AG08396 (cell line): ENCODE data around the gene NOXA1.

Experiments
- DNase-seq: peaks from one replicate; pipeline ENCODE4 v3.0.0; 2012; ENCODE audit warnings: low spot score, mixed read lengths

Gene NOXA1

DNA sequence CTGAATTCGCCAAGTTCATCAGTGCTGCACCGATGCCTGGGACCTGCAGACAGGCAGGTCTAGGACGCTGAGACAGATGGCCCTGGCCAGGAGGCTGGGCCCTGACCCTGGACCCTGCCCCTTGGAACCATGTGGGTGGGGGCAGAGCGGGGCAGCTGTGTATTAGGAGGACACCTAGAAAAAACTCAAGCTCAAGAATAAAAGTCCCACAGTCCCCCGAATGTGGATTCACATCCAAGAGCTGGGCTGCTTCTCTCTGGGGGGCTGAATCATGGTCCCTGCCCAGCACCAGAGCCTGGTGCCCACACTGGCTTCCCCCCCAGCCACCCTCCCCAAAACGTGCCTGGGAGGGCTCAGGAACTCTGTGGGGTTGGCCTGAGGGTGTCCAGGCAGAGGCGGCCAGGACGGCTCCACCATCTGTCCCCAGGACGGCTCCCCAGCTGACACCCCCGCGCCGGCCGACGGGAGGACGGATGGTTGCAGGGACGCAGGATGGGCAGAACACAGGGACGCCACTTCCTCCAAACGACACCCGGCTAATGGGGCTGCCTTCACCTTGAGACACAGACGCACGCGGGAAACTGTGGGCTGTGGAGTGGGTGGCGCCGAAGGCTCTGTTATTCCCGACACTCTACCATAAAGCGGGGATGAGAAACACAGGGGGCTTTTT lies 35.2 kb upstream of the NOXA1 start:
- DNase-seq = no peak

- DNase-seq = no peak
Observed at GRCh38 chr9:137388589-137389427, 34.4 kb upstream of the NOXA1 start.

DNA sequence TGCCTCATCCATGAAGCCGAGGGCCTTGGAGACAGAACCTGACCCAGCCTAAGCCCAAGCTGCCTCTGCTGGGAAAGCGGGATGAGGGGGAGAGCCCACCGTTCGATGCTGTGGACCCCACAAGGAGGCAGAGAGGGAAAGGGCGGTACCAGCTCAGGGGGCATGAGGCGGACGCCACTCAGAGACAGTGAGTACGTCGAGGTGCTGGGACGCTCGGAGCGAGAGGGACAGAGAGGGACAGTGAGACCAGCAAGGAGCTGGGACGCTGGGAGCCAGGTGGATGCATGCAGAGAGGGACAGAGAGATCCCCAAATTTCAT lies 33.8 kb upstream of the NOXA1 start:
- DNase-seq = no peak

DNA sequence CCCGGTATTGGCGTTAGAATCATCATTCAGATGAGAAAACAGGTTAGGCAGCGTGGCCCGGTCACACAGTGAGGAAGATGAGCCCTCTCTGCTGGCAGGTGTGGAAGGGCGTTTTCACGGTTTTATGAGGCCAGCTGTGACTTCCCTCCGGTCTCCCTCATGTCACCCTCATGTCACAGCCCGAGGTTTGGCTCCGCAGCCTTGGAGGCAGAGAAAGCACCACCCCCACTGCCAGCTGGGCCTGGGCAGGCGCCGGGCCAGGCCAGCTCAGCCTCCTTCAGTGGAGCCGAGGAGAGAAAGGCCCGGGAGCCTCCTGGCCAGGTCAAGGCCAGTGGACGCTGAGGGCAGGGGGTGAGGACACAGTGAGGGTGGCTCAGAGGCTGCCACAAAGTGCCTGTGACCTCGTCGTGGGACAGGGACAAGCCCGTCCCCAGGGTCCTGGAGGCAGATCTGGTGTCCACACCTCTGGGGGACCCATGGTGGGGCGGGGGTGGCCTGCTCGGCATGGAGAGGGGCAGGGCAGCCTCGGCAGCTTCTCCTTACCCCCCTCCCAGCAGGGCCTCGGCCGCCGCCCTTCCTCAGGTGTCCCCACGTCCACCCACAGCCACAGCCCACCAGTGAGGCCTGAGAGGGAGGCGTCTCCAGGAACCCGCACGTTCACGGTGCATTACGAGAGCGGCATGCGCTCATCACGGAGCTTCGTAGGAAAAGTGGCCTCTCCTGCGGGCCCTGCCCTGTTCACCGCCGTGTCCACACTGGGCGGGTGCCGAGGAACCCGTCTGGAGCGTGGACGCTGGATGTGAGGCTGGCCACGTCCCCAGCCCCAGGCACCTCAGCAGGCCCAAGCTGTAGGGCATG lies 32.4 kb upstream of the NOXA1 start:
- DNase-seq = no peak

- DNase-seq = no peak
Observed at GRCh38 chr9:137391411-137391754, 31.8 kb upstream of the NOXA1 start.

- DNase-seq = no peak
Observed at GRCh38 chr9:137392232-137393007, 30.8 kb upstream of the NOXA1 start.

DNA sequence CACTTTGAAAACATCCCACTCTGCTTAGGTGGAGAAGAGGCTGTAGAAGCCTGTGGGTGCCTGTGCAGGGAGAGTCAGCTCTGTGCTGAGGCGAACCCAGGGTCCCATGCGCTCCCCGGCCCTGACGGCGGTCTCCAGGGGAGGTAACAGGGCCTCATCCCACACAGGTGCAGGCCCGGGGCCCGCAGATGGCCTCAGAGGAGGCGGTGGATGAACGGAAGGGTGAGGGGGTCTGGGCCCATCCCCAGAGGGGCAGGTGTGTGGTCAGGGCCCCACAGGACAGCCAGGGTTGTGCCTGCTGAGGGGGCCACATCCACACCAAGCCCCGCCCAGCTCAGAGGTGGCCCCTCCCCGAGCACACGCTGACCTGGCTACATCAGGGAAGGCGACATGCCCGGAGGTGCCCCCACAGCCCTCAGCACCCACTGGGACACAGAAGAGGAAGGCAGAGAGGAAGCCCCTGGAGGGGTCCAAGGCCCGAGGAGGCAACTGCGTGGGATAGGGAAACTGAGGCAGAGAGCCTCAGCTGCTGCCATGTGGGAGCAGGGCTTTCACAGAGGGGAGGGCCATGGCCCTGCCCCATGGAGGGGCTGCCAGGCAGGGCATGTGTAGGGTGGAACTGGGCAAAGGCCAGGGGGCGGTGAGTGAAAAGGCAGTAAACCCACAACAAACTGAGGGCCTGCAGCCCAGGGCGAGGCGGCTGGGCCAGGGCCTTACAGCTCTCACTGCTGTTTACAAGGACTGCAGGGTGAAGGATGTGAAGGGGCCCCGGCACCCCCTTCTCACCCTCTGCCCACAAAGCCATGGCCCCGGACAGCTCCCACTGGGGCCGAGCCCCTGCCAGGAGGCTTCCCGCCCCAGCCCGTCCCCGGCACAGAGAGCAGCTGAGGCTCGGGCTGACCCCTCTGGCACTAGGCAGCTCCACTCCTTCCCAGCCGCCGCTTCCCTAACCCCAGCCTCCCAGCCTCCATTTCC lies 29.7 kb upstream of the NOXA1 start:
- no peak for DNase-seq

GRCh38 chr9:137394866-137395665 lies 28.1 kb upstream of the NOXA1 start:
- DNase-seq = no peak

DNA sequence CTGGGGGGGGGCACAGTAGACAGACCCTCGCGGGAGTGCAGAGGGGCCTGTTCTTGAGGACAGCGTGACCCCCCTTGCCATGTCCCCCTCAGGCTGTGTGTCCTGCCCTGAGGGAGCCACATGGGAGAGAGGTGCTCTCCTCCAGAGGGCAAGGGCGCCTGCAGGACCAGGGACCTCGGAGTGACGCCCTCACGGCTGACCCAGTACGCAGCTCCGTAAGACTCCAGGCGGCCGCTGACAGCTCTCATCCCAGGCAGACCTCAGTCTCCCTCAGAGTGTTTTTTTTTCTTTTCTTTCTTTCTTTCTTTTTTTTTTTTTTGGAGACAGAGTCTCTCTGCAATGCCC lies 27.6 kb upstream of the NOXA1 start:
- no peak for DNase-seq

- DNase-seq = peak; percentile 78
Observed at GRCh38 chr9:137396227-137396626, 27.0 kb upstream of the NOXA1 start.

DNA sequence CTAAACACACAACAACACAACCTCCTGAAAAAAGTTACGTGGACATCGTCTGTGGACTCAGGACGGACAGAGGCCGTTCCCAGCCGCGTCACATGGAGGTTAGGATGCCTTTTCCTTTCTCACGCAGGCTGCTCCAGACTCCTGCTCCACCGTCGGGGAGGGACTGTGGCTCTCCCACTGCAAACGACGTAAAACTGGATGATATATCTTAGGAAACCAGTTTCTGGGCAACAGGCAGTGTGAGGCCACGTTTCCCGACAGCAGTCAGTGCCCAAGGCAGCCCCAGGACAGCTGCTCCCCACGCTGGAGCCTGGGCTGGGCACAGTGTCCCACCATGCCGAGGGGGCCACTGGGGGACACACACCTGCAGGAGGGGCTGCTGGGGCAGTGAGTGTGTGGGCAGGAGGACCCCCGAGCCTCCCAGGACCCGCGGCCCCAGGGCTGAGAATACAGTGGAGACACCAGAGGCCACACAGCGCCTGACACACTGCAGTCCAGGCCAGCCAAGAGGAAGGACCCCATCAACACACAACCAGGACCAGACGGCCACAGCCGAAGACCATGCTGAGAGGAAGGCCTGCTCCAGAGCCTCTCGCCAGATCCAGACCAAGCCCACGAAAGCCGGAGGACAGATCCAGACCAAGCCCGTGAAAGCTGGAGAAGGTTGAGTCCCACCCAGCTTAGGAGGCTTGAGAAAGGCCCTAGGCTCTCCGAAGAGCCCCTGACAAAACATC lies 26.4 kb upstream of the NOXA1 start:
- DNase-seq = no peak

DNA sequence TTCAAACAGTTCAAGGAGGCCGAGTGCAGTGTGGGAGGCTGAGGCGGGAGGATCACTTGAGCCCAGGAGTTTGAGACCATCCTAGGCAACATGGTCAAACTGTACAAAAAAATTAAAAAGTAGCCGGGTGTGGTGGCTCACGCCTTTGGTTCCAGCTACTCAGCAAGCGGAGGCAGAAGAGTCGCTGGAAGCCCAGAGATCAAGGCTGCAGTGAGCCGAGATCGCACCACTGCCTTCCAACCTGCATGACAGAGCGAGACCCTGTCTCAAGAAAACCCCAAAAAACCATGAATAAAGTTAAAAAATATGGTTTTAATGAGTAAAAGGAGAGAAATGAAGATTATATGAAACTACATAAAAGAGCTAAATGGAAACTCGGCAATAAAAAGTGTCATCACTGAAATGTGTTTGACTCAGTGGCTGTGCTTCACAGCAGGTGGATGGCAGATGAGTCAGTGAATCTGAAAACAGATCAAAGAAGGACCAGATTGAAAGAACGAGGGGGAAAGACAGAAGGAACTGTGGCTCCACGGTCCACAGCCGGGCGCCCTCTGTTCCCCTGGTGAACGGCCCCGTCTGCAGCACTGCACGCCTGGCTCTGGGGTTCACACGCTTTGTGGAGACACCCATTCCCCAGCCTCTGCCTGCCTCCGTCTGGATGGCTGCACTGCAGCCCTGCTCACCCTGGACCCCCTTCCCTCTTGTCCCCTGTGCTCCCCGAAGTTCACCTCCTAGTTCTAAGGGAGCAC lies 25.3 kb upstream of the NOXA1 start:
- no peak for DNase-seq

DNA sequence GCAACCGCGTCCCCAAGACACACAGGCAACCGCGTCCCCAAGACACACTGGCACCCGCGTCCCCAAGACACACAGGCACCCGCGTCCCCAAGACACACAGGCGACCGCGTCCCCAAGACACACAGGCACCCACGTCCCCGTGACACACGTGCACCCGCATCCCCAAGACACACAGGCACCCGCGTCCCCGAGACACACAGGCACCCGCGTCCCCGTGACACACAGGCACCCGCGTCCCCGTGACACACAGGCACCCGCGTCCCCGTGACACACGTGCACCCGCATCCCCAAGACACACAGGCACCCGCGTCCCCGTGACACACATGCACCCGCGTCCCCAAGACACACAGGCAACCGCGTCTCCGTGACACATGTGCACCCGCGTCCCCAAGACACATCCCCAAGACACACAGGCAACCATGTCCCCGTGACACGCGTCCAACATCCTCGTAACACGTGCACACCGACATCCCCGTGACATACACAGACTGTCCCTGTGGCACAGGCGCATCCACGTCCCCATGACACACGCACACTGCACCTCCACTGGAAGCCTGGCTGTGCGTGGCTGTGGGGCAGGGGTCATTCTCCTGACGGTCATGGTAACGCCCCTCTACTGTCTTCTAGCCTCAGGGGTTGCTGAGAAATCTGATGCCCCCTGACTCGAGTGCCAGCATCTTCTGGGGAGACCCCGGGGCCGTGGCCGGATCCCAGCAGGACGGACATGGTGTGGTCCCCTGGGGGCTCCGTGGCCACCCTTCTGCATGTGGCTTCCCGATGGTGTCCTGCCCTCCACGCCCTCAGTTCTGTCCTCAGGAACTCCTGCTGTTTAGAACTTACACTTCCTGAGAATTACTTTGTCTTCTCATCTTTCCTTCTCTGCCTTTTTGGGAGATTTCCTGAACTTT lies 24.4 kb upstream of the NOXA1 start:
- no peak for DNase-seq

GRCh38 chr9:137402746-137403145 lies 20.4 kb upstream of the NOXA1 start:
- no peak for DNase-seq

- DNase-seq = no peak
Observed at GRCh38 chr9:137403269-137403668, 19.9 kb upstream of the NOXA1 start.

DNA sequence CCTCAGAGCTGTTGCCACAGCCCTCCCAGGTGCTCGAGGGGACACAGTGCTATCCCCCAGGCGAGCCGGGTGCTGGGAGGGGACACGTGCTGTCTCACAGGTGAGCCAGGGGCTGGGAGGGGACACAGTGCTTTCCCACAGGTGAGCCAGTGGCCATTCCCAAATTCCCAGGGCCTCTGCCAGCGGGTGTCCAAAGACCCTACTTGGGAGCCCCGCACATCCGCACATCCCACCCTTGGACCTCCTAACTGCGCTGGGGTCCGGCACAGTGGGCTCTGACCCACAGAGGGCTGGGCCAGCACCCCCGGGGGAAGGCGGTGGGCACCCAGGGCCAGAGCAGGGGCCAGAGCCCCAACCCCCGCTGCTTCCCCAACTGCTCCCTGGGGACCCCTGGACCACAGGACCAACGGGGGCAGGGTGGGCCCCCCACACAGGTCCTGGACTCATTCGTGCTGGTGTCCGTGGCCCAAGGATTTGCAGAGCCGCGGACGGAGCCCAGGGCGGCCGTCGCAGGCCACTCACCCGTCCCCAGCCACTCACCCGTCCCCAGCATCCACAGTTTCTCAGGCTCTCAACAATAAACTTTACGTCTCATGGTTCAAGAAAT lies 18.1 kb upstream of the NOXA1 start:
- DNase-seq = no peak

DNA sequence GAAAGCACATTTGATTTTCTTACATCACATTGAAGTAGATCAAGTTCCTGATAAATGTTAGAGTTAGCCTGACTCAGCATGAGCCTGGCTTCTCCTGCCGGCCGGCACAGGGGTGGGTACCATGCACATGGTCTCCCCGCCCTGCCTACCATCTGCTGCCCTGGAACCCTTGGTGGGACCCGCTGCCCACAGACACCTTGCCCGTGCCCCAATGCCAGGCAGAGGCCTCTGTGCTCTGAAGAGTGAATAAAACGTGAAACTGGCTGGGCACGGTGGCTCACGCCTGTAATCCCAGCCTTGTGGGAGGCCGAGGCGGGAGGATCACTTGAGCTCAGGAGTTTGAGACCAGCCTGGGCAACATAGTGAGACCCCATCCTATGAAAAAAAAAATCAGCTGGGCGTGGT lies 17.5 kb upstream of the NOXA1 start:
- DNase-seq = no peak
